Hepatocyte (in vitro differentiated cells): ENCODE measurements around the gene MGAT5B. TPM values are rescaled to one million over a fixed set of nuclear protein-coding genes. Genes with fewer than 3 reads are reported as not detected.
A peak's percentile ranks its signal among the peaks of the same experiment; 100 is the strongest.

Source experiments
- DNase-seq: peaks from one replicate; pipeline ENCODE4 v3.0.0-alpha.2; 2016; ENCODE audit warnings: low spot score
- H2AFZ ChIP-seq: fragments of 200-600 bp; sonication (generic); 2 replicates; pipeline ENCODE4 v1.6.0; 2016; ENCODE audit warnings: antibody characterized with exemption, mild to moderate bottlenecking
- H3K27ac ChIP-seq: fragments of 200-600 bp; sonication (generic); 2 replicates; pipeline ENCODE4 v1.5.1; 2016; ENCODE audit warnings: mild to moderate bottlenecking
- H3K27me3 ChIP-seq: fragments of 200-600 bp; sonication (generic); 2 replicates; pipeline ENCODE4 v1.6.1; 2016
- H3K36me3 ChIP-seq: fragments of 200-600 bp; sonication (generic); replicated peaks from 2 replicates; pipeline ENCODE4 v1.5.1; 2016; ENCODE audit warnings: low read depth; ENCODE audit not compliant: insufficient read depth
- H3K4me1 ChIP-seq: fragments of 200-600 bp; sonication (generic); 2 replicates; pipeline ENCODE4 v1.5.1; 2016; ENCODE audit warnings: mild to moderate bottlenecking, moderate library complexity; ENCODE audit not compliant: insufficient read depth
- H3K4me2 ChIP-seq: fragments of 200-600 bp; sonication (generic); 2 replicates; pipeline ENCODE4 v1.6.0; 2016
- H3K4me3 ChIP-seq: fragments of 200-600 bp; sonication (generic); 2 replicates; pipeline ENCODE4 v1.5.1; 2016; ENCODE audit warnings: mild to moderate bottlenecking
- H3K79me2 ChIP-seq: fragments of 200-600 bp; sonication (generic); 2 replicates; pipeline ENCODE4 v1.6.0; 2017; ENCODE audit warnings: mild to moderate bottlenecking
- H3K9me2 ChIP-seq: fragments of 200-600 bp; sonication (generic); replicated peaks from 2 replicates; pipeline ENCODE4 v1.6.0; 2017; ENCODE audit warnings: mild to moderate bottlenecking; ENCODE audit not compliant: insufficient read depth
- H3K9me3 ChIP-seq: fragments of 200-600 bp; sonication (generic); 2 replicates; pipeline ENCODE4 v1.5.1; 2016; ENCODE audit warnings: low read depth, mild to moderate bottlenecking
- H4K20me1 ChIP-seq: fragments of 200-600 bp; sonication (generic); 2 replicates; pipeline ENCODE4 v1.6.0; 2016; ENCODE audit warnings: mild to moderate bottlenecking; ENCODE audit not compliant: insufficient read depth, poor library complexity, severe bottlenecking
- CTCF ChIP-seq: fragments of 200-600 bp; sonication (generic); IDR thresholded peaks from 2 replicates; pipeline ENCODE4 v1.5.1; 2016; ENCODE audit warnings: antibody characterized with exemption, mild to moderate bottlenecking; ENCODE audit not compliant: poor library complexity
- EZH2 ChIP-seq: fragments of 200-600 bp; sonication (generic); IDR thresholded peaks from 2 replicates; pipeline ENCODE4 v1.6.1; 2016; ENCODE audit warnings: antibody characterized with exemption, mild to moderate bottlenecking, borderline replicate concordance
- EZH2phosphoT487 ChIP-seq: fragments of 200-600 bp; sonication (generic); IDR thresholded peaks from one replicate; pipeline ENCODE4 v1.6.1; 2018; ENCODE audit warnings: antibody characterized with exemption, mild to moderate bottlenecking, low read depth, moderate library complexity; ENCODE audit not compliant: unreplicated experiment, severe bottlenecking
- WGBS: methylation state at CpG from one replicate; pipeline ENCODE4 v1.1.6; 2016; ENCODE audit warnings: low lambda C conversion rate; ENCODE audit errors: missing lambda C conversion rate; 5-methylcytosine and 5-hydroxymethylcytosine counted together
- polyA plus RNA-seq: library from polyadenylated mRNA; unstranded; fragments of >200 nt; fragmentation: Nextera tagmentation; extraction: Ambion mirVana; gene quantifications from 2 replicates; pipeline ENCODE4 v1.2.1, GENCODE V29; 2016
- total RNA-seq: library from RNA; depleted of rRNA; stranded (reverse); fragments of >200 nt; gene quantifications from 2 replicates; pipeline ENCODE4 v1.2.3, GENCODE V29; 2014

The MGAT5B gene
- total and polyA plus RNA-seq, 2 experiments from 2014 or later: 0.89 to 1.1 TPM

GRCh38 chr17:76982408-76983074 lies 114.3 kb downstream of the MGAT5B start:
- Histone ChIP-seq H3K36me3 (no peaks in the 10 kb centered on the region), H3K4me2 (no peak overlapping the region), H3K4me1 (no peaks in the 10 kb centered on the region), H3K9me2 (no peaks in the 10 kb centered on the region), H2AFZ (no peak overlapping the region), H3K27me3 (no peaks in the 10 kb centered on the region), H3K9me3 (no peaks in the 10 kb centered on the region), H4K20me1 (no peaks in the 10 kb centered on the region), H3K4me3 (no peak overlapping the region), H3K79me2 (no peaks in the 10 kb centered on the region), H3K27ac (no peak overlapping the region)
- WGBS: 89% methylated on average over 10 of the region's 10 CpGs
- no peak for TF ChIP-seq EZH2
- no peak for TF ChIP-seq EZH2phosphoT487
- no peak for DNase-seq

- 57% methylated on average over 16 of the region's 17 CpGs for WGBS
- Histone ChIP-seq H3K27me3 (no peaks in the 10 kb centered on the region), H4K20me1 (no peaks in the 10 kb centered on the region), H3K4me1 (no peaks in the 10 kb centered on the region), H3K9me3 (no peaks in the 10 kb centered on the region), H3K9me2 (no peaks in the 10 kb centered on the region), H3K4me2 (no peak overlapping the region), H3K36me3 (no peaks in the 10 kb centered on the region), H3K27ac (no peak overlapping the region), H3K4me3 (no peak overlapping the region), H2AFZ (no peak overlapping the region), H3K79me2 (no peaks in the 10 kb centered on the region)
- TF ChIP-seq EZH2: no peak
- TF ChIP-seq CTCF: no peak
- no peak for TF ChIP-seq EZH2phosphoT487
- DNase-seq: no peak
Observed at GRCh38 chr17:76983075-76983775, 115.0 kb downstream of the MGAT5B start.

DNA sequence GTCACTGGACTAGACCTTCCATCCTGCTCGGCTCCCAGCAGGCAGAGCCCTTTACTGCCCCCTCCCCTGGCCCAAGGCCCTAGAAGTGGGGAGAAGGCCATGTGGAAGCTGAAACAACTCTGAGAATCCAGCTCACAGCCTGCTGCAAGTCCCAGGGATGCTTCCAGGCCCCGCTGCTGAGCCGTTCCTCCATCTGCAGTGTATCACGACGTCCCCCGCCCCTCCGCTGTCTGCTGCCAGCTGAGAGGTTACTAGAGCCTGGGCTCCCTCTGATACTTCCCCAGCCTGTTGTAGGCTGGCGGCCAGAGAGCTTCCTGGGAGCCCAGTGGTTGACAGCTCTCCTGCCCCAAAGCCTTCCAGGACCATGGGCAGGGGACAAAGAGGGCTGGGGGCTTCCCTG lies 118.2 kb downstream of the MGAT5B start:
- no peaks in the 10 kb centered on the region for H4K20me1 ChIP-seq
- no peak overlapping the region for H3K4me3 ChIP-seq
- H3K4me1 ChIP-seq: no peaks in the 10 kb centered on the region
- peak; percentile 46 for DNase-seq
- no peak overlapping the region for H2AFZ ChIP-seq
- TF ChIP-seq EZH2phosphoT487: no peak
- no peak for TF ChIP-seq EZH2
- no peak for TF ChIP-seq CTCF
- no peak overlapping the region for H3K4me2 ChIP-seq
- H3K36me3 ChIP-seq: no peaks in the 10 kb centered on the region
- no peak overlapping the region for H3K27ac ChIP-seq
- no peaks in the 10 kb centered on the region for H3K9me2 ChIP-seq
- no peaks in the 10 kb centered on the region for H3K27me3 ChIP-seq
- WGBS: 64% methylated on average over 8 of the region's 8 CpGs
- no peaks in the 10 kb centered on the region for H3K9me3 ChIP-seq
- no peaks in the 10 kb centered on the region for H3K79me2 ChIP-seq

DNA sequence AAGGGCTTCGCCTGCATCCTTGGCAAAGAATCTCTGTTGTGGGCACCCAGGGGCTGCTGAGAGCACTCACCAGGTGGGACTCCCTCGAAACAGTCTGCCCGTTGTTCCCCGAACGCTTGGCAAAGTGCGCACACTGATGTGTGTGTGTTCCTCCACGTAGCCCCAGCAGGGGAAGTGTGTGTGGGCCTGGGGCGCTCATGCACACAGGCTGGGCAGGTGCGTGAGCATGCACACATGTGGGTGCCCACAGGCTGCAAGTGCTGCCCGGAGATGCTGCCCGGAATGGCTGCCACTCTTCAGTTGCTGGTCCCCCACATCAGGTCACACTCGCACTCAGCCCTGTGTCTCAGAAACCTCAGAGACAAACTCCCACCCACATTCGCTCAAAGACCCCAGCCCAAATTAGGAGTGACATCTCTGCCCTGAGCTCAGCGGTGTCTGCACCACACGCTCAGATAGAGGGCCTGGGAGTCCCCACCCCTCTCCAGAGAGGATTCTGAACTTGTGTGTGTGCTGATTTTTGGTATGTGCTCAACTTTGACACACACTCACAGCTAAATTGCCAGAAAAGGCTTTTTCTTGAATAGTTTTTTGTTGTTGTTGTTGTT lies 119.4 kb downstream of the MGAT5B start:
- Histone ChIP-seq H3K27ac (no peak overlapping the region), H3K4me2 (no peak overlapping the region), H2AFZ (no peak overlapping the region), H4K20me1 (no peaks in the 10 kb centered on the region), H3K9me2 (no peaks in the 10 kb centered on the region), H3K4me3 (no peak overlapping the region), H3K4me1 (no peaks in the 10 kb centered on the region), H3K36me3 (no peaks in the 10 kb centered on the region), H3K27me3 (no peaks in the 10 kb centered on the region), H3K9me3 (no peaks in the 10 kb centered on the region), H3K79me2 (no peaks in the 10 kb centered on the region)
- DNase-seq: no peak
- no peak for TF ChIP-seq EZH2phosphoT487
- no peak for TF ChIP-seq EZH2
- no peak for TF ChIP-seq CTCF
- 93% methylated on average over 15 of the region's 15 CpGs for WGBS
